Vagina (tissue), 2 donors: ENCODE measurements around the gene CES4A. TPM values are rescaled to one million over a fixed set of nuclear protein-coding genes. Genes with fewer than 3 reads are reported as not detected.
A peak's percentile ranks its signal among the peaks of the same experiment; 100 is the strongest.

Experiments
- DNase-seq, 2 donors: peaks; one replicate each; pipeline ENCODE4 v3.0.0-alpha.2; 2017; ENCODE audit errors: extremely low spot score in 2 of 2
- H3K27ac ChIP-seq: fragments of 200-600 bp; sonication (generic); one replicate; pipeline ENCODE4 v1.5.1; 2019
- H3K27me3 ChIP-seq: fragments of 200-600 bp; sonication (generic); one replicate; pipeline ENCODE4 v1.5.1; 2019
- H3K36me3 ChIP-seq, 2 donors: fragments of 200-600 bp; sonication (generic); one replicate each; pipeline ENCODE4 v1.5.1; 2017 to 2019
- H3K4me1 ChIP-seq: fragments of 200-600 bp; sonication (generic); one replicate; pipeline ENCODE4 v1.5.1; 2019
- H3K4me3 ChIP-seq, 2 donors: fragments of 200-600 bp; sonication (generic); 1 replicate in 1 of 2; 2 replicates in 1 of 2; pipeline ENCODE4 v1.5.1; 2016 to 2019
- H3K9me3 ChIP-seq: fragments of 200-600 bp; sonication (generic); one replicate; pipeline ENCODE4 v1.5.1; 2019
- POLR2A ChIP-seq, 2 donors: fragments of 450-650 bp; IDR thresholded peaks; one replicate each; pipeline ENCODE4 v1.6.1; 2017; ENCODE audit warnings: antibody characterized with exemption in 2 of 2, mild to moderate bottlenecking in 2 of 2, moderate library complexity in 2 of 2
- POLR2AphosphoS5 ChIP-seq, 2 donors: sonication (generic); formaldehyde crosslinking; IDR thresholded peaks; one replicate each; pipeline ENCODE4 v1.9.0; 2017; ENCODE audit warnings: antibody characterized with exemption in 2 of 2, mild to moderate bottlenecking in 2 of 2, low read depth in 1 of 2; ENCODE audit not compliant: insufficient read depth in 1 of 2
- intact Hi-C: fragments of 100-400 bp; cut with DNase I; formaldehyde crosslinking; loops from one replicate; pipeline ENCODE4 v1.15.1; 2023
- total RNA-seq: library from RNA; depleted of rRNA; stranded (reverse); fragments of >200 nt; gene quantifications from one replicate; pipeline ENCODE4 v1.2.3, GENCODE V29; 2016
- TF ChIP-seq, protein P1 (sequence below), 3 experiments: fragments of 450-650 bp in 2 of 3; fragments of 200-600 bp in 1 of 3; sonication (generic) in 1 of 3; IDR thresholded peaks; one replicate each; pipeline ENCODE4 v1.5.1; 2017 to 2019; ENCODE audit warnings: antibody characterized with exemption in 3 of 3, mild to moderate bottlenecking in 2 of 3, moderate library complexity in 2 of 3

Gene CES4A
- total RNA-seq, 1 donor from 2014 or later = 12.5 TPM

DNA sequence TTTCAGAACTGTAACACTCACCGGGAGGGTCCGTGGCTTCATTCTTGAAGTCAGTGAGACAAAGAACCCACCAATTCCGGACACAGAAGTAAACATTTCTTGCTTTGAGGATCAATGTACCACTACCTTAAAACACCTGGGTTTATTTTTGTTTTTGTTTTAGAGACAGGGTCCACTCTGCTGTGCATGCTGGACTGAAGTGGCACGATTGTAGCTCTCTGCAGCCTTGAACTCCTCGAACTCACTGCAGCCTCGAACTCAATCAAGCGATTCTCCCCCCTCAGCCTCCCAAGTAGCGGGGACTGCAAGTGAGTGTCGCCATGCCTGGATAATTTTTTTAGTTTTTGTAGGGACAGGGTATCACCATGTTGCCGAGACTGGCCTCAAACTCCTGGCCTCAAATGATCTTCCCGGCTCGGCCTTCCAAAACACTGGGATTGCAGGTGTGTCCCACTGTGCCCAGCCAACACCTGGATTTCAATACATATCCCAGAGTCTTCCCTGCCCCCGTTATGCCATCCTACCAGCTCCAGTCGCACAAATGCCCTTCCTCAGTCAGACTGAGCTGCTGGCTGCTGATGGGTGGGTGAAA, 13.0 kb upstream of the CES4A start:
- H3K27ac ChIP-seq = no peak overlapping the region
- no peaks in the 10 kb centered on the region for H3K27me3 ChIP-seq
- no peak overlapping the region for H3K4me3 ChIP-seq
- H3K36me3 ChIP-seq = no peaks in the 10 kb centered on the region
- no peak for DNase-seq
- TF ChIP-seq POLR2A (IDR thresholded peaks at IDR 0.05) = no peak
- TF ChIP-seq, protein P1, sequence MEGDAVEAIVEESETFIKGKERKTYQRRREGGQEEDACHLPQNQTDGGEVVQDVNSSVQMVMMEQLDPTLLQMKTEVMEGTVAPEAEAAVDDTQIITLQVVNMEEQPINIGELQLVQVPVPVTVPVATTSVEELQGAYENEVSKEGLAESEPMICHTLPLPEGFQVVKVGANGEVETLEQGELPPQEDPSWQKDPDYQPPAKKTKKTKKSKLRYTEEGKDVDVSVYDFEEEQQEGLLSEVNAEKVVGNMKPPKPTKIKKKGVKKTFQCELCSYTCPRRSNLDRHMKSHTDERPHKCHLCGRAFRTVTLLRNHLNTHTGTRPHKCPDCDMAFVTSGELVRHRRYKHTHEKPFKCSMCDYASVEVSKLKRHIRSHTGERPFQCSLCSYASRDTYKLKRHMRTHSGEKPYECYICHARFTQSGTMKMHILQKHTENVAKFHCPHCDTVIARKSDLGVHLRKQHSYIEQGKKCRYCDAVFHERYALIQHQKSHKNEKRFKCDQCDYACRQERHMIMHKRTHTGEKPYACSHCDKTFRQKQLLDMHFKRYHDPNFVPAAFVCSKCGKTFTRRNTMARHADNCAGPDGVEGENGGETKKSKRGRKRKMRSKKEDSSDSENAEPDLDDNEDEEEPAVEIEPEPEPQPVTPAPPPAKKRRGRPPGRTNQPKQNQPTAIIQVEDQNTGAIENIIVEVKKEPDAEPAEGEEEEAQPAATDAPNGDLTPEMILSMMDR (IDR thresholded peaks at IDR 0.05) = no peak
- TF ChIP-seq POLR2AphosphoS5 (IDR thresholded peaks at IDR 0.05; ENCODE audit: insufficient read depth in 1 of 2, low read depth in 1 of 2) = no peak
- H3K9me3 ChIP-seq = no peaks in the 10 kb centered on the region
- H3K4me1 ChIP-seq = no peaks in the 10 kb centered on the region
- intact Hi-C loops = no loop called here

DNA sequence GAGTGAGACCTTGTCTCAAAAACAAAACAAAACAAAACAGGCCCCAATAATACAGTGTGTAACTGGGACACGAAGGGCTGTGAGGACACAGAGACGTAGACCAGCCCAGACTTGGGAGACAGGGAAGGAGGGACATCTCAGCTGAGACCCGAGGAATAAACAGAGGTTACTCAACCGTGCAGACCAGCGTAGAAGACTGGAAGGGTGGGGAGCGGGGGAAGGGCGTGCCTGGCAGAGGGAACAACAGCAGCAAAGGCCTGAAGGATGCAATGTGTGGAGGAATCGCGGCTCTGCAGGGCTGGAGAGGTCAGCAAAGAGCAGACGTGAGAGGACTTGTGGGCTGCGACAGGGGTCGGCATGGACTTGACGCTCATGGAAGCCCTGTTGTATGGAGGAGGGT, 11.6 kb upstream of the CES4A start:
- TF ChIP-seq, protein P1 (IDR thresholded peaks at IDR 0.05) = no peak
- no peak for TF ChIP-seq POLR2A (IDR thresholded peaks at IDR 0.05)
- Histone ChIP-seq H3K27me3 (no peaks in the 10 kb centered on the region), H3K9me3 (no peaks in the 10 kb centered on the region), H3K36me3 (no peaks in the 10 kb centered on the region), H3K4me3 (no peak overlapping the region), H3K27ac (no peak overlapping the region), H3K4me1 (no peaks in the 10 kb centered on the region)
- intact Hi-C loops = loop anchor here (2.0 kb wide), 1 partner anchor 178 kb away; no protein-coding TSS in a partner anchor
- no peak for DNase-seq

DNA sequence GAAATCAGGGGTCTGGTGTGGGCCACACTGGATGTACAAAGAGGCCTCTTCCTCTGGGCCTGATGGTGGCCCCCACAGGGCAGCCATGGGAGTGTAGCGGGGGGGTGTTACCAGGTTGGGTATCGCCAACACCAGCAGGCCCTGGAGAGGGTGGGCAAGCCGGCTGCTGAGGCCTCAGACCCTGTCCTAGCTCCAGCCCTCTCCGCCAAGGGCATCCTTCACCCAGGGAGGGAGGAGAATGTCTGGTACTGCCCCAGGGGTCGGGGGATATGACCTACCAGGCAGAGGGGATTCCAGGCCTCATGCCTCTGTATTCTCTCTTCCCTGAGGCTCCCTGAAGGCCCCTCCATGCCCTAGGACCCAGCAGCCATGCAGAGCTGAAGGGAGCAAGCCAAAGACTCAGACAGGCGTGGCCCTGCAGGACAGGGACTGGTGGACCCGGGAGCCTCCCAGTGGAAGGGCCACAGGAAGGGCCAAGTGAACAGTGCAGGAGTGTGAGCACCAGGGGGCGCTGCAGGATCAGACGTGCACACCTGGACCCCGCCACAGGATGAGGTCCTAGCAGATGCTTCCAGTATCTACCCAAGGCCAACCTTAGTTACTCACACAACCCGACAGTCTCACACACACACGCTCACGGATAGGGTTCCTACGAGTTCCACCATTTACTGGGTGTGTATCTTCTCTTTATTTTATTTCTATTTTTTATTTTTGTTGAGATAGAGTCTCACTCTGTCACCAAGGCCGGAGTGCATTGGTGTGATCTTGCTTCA, 10.9 kb upstream of the CES4A start:
- no peaks in the 10 kb centered on the region for H3K9me3 ChIP-seq
- intact Hi-C loops = loop anchor here (2.0 kb wide), 1 partner anchor 177 kb away; no protein-coding TSS in a partner anchor
- H3K36me3 ChIP-seq = no peaks in the 10 kb centered on the region
- no peaks in the 10 kb centered on the region for H3K4me1 ChIP-seq
- H3K27ac ChIP-seq = no peak overlapping the region
- no peak for DNase-seq
- no peak overlapping the region for H3K4me3 ChIP-seq
- no peak for TF ChIP-seq POLR2A (IDR thresholded peaks at IDR 0.05)
- TF ChIP-seq POLR2AphosphoS5 (IDR thresholded peaks at IDR 0.05; ENCODE audit: insufficient read depth in 1 of 2, low read depth in 1 of 2) = peak in 1 of 2 donors; percentile 20
- TF ChIP-seq, protein P1 (IDR thresholded peaks at IDR 0.05) = peak; percentile 91 to 99 (median 98)
- H3K27me3 ChIP-seq = no peaks in the 10 kb centered on the region

DNA sequence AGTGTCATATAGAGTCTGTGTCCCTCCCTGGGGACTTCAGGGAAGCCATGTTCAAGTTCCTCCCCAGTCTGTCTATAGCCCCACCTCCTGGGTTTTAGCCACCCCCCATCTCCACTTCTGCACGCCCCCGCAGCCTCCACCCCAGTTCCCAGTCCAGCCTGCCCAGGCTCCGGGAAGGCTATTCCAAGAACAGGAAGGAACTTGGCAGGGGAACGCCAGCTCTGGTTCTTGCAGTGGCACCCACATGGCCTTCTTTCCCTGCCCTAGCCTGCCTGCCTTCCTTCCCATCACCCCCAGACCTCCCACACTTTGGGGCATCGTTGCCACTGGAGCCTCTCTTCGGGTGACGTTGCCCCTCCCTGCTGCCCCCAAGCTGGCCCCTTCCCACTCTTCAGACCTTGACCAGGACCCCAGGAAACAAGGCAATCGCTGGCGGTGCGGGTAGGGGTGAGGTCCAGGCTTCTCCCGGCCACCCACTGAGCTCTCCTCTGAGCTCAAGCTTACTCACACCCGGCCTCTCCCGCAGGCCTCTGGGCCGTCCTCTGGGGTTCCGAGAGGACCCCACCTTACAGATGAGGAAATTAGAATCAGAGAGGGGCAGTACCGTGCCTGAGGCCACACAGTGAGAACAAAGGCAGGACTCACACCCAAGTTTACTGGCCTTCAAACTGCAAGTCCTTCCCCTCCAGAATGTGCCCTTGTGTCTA, 9.2 kb upstream of the CES4A start:
- TF ChIP-seq, protein P1 (IDR thresholded peaks at IDR 0.05) = no peak
- TF ChIP-seq POLR2A (IDR thresholded peaks at IDR 0.05) (no peak), POLR2AphosphoS5 (IDR thresholded peaks at IDR 0.05; ENCODE audit: insufficient read depth in 1 of 2, low read depth in 1 of 2) (no peak)
- no peak overlapping the region for H3K27ac ChIP-seq
- intact Hi-C loops = no loop called here

More for the DNA sequence above, 9.2 kb upstream of the CES4A start:
- Histone ChIP-seq H3K36me3 (no peaks in the 10 kb centered on the region), H3K9me3 (no peaks in the 10 kb centered on the region), H3K4me1 (no peaks in the 10 kb centered on the region), H3K4me3 (no peak overlapping the region), H3K27me3 (no peaks in the 10 kb centered on the region)
- DNase-seq = no peak
